Ishikawa (cell line): ENCODE results near the gene SLC38A10.

ENCODE experiments used
- CEBPB ChIP-seq: IDR thresholded peaks from 2 replicates; pipeline ENCODE4 v1.6.1; 2012
- CREB1 ChIP-seq: IDR thresholded peaks from 2 replicates; pipeline ENCODE4 v1.6.1; 2012; ENCODE audit warnings: low read depth
- EGR1 ChIP-seq: IDR thresholded peaks from 2 replicates; pipeline ENCODE4 v1.6.1; 2012
- EP300 ChIP-seq: IDR thresholded peaks from 2 replicates; pipeline ENCODE4 v1.6.1; 2012; ENCODE audit warnings: borderline replicate concordance
- FOXM1 ChIP-seq: IDR thresholded peaks from 2 replicates; pipeline ENCODE4 v1.6.1; 2012; ENCODE audit warnings: low read depth, borderline replicate concordance
- MAX ChIP-seq: IDR thresholded peaks from 2 replicates; pipeline ENCODE4 v1.6.1; 2012
- NFIC ChIP-seq: IDR thresholded peaks from 2 replicates; pipeline ENCODE4 v1.6.1; 2012
- RAD21 ChIP-seq: IDR thresholded peaks from 2 replicates; pipeline ENCODE4 v1.6.1; 2012; ENCODE audit warnings: low read depth
- REST ChIP-seq: IDR thresholded peaks from 2 replicates; pipeline ENCODE4 v1.6.1; 2012; ENCODE audit warnings: low read depth, mild to moderate bottlenecking
- TAF1 ChIP-seq: IDR thresholded peaks from 2 replicates; pipeline ENCODE4 v1.6.1; 2012; ENCODE audit warnings: low read depth, mild to moderate bottlenecking
- TEAD4 ChIP-seq: IDR thresholded peaks from 2 replicates; pipeline ENCODE4 v1.6.1; 2012
- USF1 ChIP-seq: IDR thresholded peaks from 2 replicates; pipeline ENCODE4 v1.6.1; 2012
- YY1 ChIP-seq: IDR thresholded peaks from 2 replicates; pipeline ENCODE4 v1.6.1; 2012; ENCODE audit warnings: low read depth

GRCh38 chr17:81219476-81220180 lies 75.5 kb downstream of the SLC38A10 start:
- TF ChIP-seq TAF1 (no peak), FOXM1 (no peak), MAX (no peak), CEBPB (no peak), RAD21 (no peak), NFIC (no peak), EP300 (no peak), USF1 (no peak), YY1 (no peak), TEAD4 (no peak), REST (no peak), CREB1 (no peak), EGR1 (no peak)
